Measurements from ENCODE around the gene DNAJC17. TPM values are rescaled to one million over a fixed set of nuclear protein-coding genes. Genes with fewer than 3 reads are reported as not detected.

DNAJC17 gene
- total RNA-seq, 1 donor from 2014 or later, result 55.6 TPM

- peaks cover 3% of the 10 kb centered on the region for H3K27me3 Mint-ChIP-seq (ENCODE audit: unreplicated experiment)
- peak overlapping the region; percentile 31 for H3K4me3 Mint-ChIP-seq (ENCODE audit: unreplicated experiment)
- no peak for TF ChIP-seq CTCF (IDR thresholded peaks at IDR 0.05; ENCODE audit: unreplicated experiment)
- H3K9me3 Mint-ChIP-seq (ENCODE audit: unreplicated experiment), result no peaks in the 10 kb centered on the region
- peaks cover 7% of the 10 kb centered on the region for H3K36me3 Mint-ChIP-seq (ENCODE audit: low read depth, unreplicated experiment)
- DNase-seq (ENCODE audit: low spot score), result no peak
- H3K4me1 Mint-ChIP-seq (ENCODE audit: unreplicated experiment), result peaks cover 15% of the 10 kb centered on the region
- no peak overlapping the region for H3K27ac Mint-ChIP-seq (ENCODE audit: unreplicated experiment)
These were observed 24.6 kb upstream of the DNAJC17 start for GRCh38 chr15:40831861-40832260.

GRCh38 chr15:40830884-40831283 lies 23.6 kb upstream of the DNAJC17 start:
- Mint-ChIP-seq H3K27ac (ENCODE audit: unreplicated experiment) (peak overlapping the region; percentile 97), H3K9me3 (ENCODE audit: unreplicated experiment) (no peaks in the 10 kb centered on the region), H3K36me3 (ENCODE audit: low read depth, unreplicated experiment) (peaks cover 7% of the 10 kb centered on the region), H3K27me3 (ENCODE audit: unreplicated experiment) (peaks cover 3% of the 10 kb centered on the region), H3K4me3 (ENCODE audit: unreplicated experiment) (no peak overlapping the region), H3K4me1 (ENCODE audit: unreplicated experiment) (peaks cover 22% of the 10 kb centered on the region)
- DNase-seq (ENCODE audit: low spot score), result peak; percentile 26
- TF ChIP-seq CTCF (IDR thresholded peaks at IDR 0.05; ENCODE audit: unreplicated experiment), result no peak

- TF ChIP-seq CTCF (IDR thresholded peaks at IDR 0.05; ENCODE audit: unreplicated experiment), result no peak
- no peak for DNase-seq (ENCODE audit: low spot score)
- Mint-ChIP-seq H3K36me3 (ENCODE audit: low read depth, unreplicated experiment) (peaks cover 7% of the 10 kb centered on the region), H3K27ac (ENCODE audit: unreplicated experiment) (no peak overlapping the region), H3K27me3 (ENCODE audit: unreplicated experiment) (peaks cover 3% of the 10 kb centered on the region), H3K4me3 (ENCODE audit: unreplicated experiment) (no peak overlapping the region), H3K9me3 (ENCODE audit: unreplicated experiment) (no peaks in the 10 kb centered on the region), H3K4me1 (ENCODE audit: unreplicated experiment) (peaks cover 24% of the 10 kb centered on the region)
These were observed 21.8 kb upstream of the DNAJC17 start for GRCh38 chr15:40829115-40829514.

GRCh38 chr15:40828447-40829036 lies 21.3 kb upstream of the DNAJC17 start, which contains the start of gene PPP1R14D:
PPP1R14D (minus strand) TSS chr15:40828708; CDS start chr15:40828641, 67 bp downstream.
- Mint-ChIP-seq H3K27ac (ENCODE audit: unreplicated experiment) (no peak within 1 kb of the TSS), H3K4me3 (ENCODE audit: unreplicated experiment) (no peak within 1 kb of the TSS), H3K36me3 (ENCODE audit: low read depth, unreplicated experiment) (peaks cover 7% of the 10 kb centered on the region), H3K9me3 (ENCODE audit: unreplicated experiment) (no peaks in the 10 kb centered on the region), H3K4me1 (ENCODE audit: unreplicated experiment) (peaks cover 26% of the 10 kb centered on the region), H3K27me3 (ENCODE audit: unreplicated experiment) (peaks cover 3% of the 10 kb centered on the region)
- DNase-seq (ENCODE audit: low spot score), result no peak
- no peak for TF ChIP-seq CTCF (IDR thresholded peaks at IDR 0.05; ENCODE audit: unreplicated experiment)

- DNase-seq (ENCODE audit: low spot score), result no peak
- Mint-ChIP-seq H3K9me3 (ENCODE audit: unreplicated experiment) (no peaks in the 10 kb centered on the region), H3K36me3 (ENCODE audit: low read depth, unreplicated experiment) (no peaks in the 10 kb centered on the region), H3K27me3 (ENCODE audit: unreplicated experiment) (peaks cover 2% of the 10 kb centered on the region), H3K4me3 (ENCODE audit: unreplicated experiment) (no peak overlapping the region), H3K27ac (ENCODE audit: unreplicated experiment) (no peak overlapping the region), H3K4me1 (ENCODE audit: unreplicated experiment) (peaks cover 20% of the 10 kb centered on the region)
- no peak for TF ChIP-seq CTCF (IDR thresholded peaks at IDR 0.05; ENCODE audit: unreplicated experiment)
These were observed 19.3 kb upstream of the DNAJC17 start for GRCh38 chr15:40826423-40827075.
